Measurements from ENCODE around the gene CPS1.
A peak's percentile ranks its signal among the peaks of the same experiment; 100 is the strongest.

The CPS1 gene

DNA sequence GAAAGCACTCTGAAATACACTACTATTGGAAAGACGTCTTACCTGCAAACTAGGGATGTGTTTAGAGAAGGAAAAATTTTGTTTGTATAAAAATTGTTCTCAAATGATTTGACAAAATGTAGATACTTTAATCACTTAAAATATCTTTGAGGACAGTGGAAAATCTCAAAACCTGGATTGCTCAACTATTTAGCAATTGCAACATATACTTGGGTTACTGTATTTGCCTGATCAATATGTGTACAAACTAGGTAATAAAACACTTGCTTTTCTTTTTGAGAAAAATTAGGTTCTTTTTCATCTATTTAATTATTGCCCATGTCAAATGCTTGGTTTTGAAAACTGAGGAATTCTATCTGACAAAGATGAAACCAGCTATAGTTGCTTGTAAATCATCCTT is 60.9 kb downstream of the CPS1 start:
- no peak for DNase-seq

- DNase-seq, result peak; percentile 22
These were observed 61.4 kb downstream of the CPS1 start for GRCh38 chr2:210617732-210618330.

- no peak for DNase-seq
These were observed 64.1 kb downstream of the CPS1 start for GRCh38 chr2:210620456-210620855.

DNA sequence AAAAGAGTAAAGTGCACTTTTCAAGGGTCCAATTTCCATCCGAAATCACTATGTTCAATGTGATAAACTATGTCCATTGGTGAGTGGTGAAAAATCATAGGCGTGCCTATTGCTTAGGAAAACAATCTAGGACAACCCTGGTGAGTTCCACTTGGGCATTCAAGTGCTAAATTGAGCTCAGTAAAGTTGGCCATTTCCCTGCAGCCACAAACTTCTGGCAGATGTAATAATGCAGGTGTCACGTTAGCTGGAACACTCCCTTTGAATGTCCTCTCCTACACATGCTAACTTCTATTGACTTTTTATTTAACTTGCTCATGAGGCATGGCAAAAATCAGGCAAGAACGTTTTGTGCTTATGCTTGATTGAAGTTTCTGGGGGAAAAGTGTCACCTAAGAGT is 67.1 kb downstream of the CPS1 start:
- DNase-seq, result no peak

GRCh38 chr2:210626849-210627248 is 70.5 kb downstream of the CPS1 start:
- no peak for DNase-seq

- peak; percentile 64 for DNase-seq
These were observed 74.6 kb downstream of the CPS1 start for GRCh38 chr2:210630873-210631560.

DNA sequence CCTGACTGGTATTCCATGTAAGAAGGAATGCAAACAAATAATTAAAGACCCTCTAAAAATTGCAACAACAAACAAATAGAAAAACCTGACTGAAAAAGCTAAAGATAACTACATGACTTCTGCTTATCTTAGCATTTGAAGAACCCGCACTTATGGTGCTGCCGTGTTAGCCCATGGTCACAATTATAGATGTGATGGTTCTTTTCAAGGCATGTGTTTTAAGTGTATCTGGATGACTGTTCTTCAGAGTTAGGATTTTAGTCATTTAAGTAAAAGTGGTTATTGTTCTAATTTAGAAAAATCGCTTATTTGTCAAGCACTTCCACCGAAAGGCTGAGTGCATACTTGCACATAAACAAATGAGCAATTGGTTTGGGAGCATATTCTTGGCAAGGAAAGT is 77.3 kb downstream of the CPS1 start:
- no peak for DNase-seq

GRCh38 chr2:210635257-210635656 is 78.9 kb downstream of the CPS1 start:
- DNase-seq, result no peak

- DNase-seq, result no peak
These were observed 85.9 kb downstream of the CPS1 start for GRCh38 chr2:210642333-210642732.

- DNase-seq, result no peak
These were observed 90.8 kb downstream of the CPS1 start for GRCh38 chr2:210647151-210647550.

GRCh38 chr2:210654091-210654490 is 97.7 kb downstream of the CPS1 start:
- no peak for DNase-seq

DNA sequence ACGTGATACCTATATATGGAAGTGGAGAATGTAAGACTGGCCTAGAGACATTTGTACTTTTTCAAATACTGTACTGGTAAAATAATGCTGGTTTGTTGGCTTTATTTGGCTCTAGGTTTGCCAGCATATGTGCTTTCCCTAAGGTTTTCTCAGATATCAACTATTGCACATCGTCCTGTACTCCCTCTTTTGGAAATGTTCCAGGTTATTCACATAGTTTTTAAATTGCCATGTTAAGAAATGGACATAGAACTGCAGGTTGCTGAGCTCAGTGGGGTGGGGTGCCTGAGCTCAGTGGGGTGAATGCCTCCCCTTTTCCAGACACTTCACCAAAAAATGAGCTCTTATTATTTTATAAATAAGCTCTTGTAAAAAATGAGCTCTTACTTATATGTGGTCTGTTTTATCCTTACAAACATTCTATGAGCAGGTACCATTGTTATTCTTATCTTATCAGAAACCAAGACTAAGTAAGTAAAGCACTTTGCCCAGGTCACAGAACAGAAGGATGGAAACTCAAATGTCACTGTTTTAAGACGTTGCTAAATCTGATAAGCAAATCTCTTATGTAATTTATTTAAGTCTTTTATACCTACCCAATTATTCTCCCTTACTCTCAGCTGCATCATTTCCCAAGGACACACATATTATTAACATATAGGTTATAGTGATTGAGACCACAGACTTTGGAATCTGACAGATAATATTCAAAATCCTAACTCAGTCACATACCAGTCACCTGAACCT is 99.0 kb downstream of the CPS1 start:
- no peak for DNase-seq

- no peak for DNase-seq
These were observed 101.5 kb downstream of the CPS1 start for GRCh38 chr2:210657874-210658273.

GRCh38 chr2:210660751-210661150 is 104.4 kb downstream of the CPS1 start:
- DNase-seq, result no peak

DNA sequence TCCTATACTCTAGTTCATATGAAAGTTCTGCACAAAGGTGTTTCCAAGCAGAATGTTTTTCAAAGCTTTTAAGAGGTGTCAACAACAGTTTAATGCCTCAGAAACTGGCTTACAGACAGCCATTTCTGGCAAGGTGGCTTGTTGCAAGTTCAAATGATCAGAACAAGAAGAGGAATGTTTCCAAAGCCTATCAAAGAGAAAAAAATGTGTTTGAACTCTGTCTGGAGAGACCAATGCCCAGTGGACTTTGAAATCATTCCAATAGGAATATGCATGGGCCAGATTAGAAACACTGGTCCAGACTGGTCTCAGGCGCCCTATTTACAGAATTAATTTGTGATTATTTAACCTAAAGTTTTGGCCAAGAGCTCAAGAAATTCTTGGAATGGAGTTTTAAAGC is 106.2 kb downstream of the CPS1 start:
- DNase-seq, result no peak

GRCh38 chr2:210663631-210664089 is 107.3 kb downstream of the CPS1 start:
- DNase-seq, result no peak

DNA sequence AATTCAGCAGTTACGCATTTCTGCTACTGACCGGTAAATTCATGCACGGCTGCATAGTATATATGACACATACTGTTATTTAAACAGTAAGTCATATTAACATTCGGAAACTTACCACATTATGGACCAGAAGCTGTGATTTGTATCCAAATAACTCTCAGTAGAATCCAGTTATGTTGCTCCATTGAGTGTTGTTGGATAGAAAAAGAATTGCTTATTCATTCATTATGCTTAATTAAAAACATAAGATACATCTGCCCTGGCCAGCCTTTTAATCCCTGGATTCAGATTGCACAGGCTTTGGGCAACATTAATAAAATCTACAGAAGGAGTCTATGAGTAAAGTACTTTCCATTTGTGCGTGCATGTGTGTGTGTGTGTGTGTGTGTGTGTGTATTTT is 111.3 kb downstream of the CPS1 start:
- DNase-seq, result no peak

GRCh38 chr2:210671065-210671464 is 114.7 kb downstream of the CPS1 start:
- no peak for DNase-seq

GRCh38 chr2:210673117-210673516 is 116.7 kb downstream of the CPS1 start:
- DNase-seq, result no peak

- no peak for DNase-seq
These were observed 119.7 kb downstream of the CPS1 start for GRCh38 chr2:210676067-210676466.

GRCh38 chr2:210681491-210681890 is 125.1 kb downstream of the CPS1 start:
- DNase-seq, result peak; percentile 68

- DNase-seq, result no peak
These were observed 130.0 kb downstream of the CPS1 start for GRCh38 chr2:210686401-210686800.

DNA sequence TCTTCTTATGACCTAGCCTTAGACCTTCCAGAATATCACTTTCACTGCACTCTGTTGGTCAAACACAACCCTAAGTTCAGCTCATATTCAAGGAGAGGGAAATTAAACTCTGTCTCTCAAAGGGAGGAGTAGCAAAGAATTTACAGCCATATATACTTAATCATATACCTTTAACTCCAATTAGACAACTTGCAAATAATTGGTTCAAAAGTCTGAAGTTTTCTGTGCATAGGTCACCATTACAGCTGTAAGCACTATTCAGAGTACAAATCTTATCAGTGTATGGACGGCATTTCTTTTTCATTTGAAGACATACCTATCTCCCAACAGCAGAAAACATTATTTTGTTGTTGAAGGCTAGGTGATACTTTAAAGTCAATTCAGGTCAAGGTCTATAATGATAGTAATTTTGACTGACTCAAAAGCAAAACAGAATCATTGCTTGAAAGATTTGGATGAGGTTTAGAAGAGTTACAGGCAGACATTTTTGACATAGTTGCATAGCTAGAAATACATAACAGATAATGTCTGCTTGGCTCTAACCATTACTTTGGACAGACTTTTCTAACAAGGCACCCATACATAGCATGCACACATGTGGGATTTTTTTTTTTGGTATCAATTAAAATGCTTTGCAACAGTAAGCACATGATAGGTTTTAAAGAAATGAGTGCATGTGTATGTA is 131.5 kb downstream of the CPS1 start:
- DNase-seq, result no peak

DNA sequence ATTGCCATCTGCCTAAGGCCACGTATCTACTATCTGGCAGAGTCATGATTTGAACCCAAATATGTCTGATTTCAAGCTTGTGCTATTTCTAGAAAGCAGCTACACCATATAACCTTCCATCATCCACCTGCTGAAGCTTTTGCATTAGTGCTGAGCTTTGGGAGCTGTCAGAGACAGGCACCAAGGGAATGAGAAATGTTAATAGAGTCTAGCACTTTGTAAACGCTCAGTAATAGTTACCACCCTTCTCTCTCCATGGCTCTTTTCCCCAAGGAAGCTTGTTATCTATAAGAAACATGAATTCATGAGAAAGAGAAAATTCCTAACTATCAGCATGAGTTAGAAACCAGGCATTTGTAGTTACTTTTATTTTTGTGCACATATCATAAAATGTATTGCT is 151.5 kb downstream of the CPS1 start:
- DNase-seq, result no peak

All from NCI-H2029 (cell line).